ENCODE results near the gene ACACB. TPM values are rescaled to one million over a fixed set of nuclear protein-coding genes. Genes with fewer than 3 reads are reported as not detected.

The ACACB gene
- total RNA-seq, 1 experiment from 2014 or later: 21.7 TPM

DNA sequence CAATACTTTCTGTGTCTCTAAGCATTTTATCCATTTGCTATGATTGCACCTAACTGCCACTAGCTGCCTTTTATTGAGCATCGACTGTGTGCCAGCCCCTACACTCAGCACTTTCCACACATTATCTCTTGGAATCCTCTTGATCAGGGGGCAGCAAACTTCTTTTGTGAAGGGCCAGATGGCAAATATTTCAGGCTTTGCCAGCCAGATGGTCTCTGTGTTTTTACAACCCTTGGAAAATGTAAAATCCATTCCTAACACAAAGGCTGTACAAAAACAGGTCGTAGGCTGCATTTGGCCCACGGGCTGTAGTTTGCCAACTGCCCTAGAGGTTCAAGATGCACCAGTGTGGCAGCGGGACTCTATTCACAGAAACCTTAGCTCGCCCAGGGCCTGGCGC, 173.2 kb downstream of the ACACB start:
- TF ChIP-seq EZH2 (IDR thresholded peaks at IDR 0.05; ENCODE audit: low read length, unreplicated experiment) (no peak), EZH2phosphoT487 (IDR thresholded peaks at IDR 0.05; ENCODE audit: borderline replicate concordance, low read length) (no peak)
- TF ChIP-seq, protein P1, sequence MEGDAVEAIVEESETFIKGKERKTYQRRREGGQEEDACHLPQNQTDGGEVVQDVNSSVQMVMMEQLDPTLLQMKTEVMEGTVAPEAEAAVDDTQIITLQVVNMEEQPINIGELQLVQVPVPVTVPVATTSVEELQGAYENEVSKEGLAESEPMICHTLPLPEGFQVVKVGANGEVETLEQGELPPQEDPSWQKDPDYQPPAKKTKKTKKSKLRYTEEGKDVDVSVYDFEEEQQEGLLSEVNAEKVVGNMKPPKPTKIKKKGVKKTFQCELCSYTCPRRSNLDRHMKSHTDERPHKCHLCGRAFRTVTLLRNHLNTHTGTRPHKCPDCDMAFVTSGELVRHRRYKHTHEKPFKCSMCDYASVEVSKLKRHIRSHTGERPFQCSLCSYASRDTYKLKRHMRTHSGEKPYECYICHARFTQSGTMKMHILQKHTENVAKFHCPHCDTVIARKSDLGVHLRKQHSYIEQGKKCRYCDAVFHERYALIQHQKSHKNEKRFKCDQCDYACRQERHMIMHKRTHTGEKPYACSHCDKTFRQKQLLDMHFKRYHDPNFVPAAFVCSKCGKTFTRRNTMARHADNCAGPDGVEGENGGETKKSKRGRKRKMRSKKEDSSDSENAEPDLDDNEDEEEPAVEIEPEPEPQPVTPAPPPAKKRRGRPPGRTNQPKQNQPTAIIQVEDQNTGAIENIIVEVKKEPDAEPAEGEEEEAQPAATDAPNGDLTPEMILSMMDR (conservative IDR thresholded peaks at IDR 0.05; ENCODE audit: low read depth, low read length): no peak
- no peak overlapping the region for H3K4me3 ChIP-seq (ENCODE audit: low read length)
- ATAC-seq: no peak
- intact Hi-C loops (cut with micrococcal nuclease): no loop called here
- H3K9me3 ChIP-seq (ENCODE audit: low read length): no peaks in the 10 kb centered on the region
- no peaks in the 10 kb centered on the region for H3K9me2 ChIP-seq (replicated peaks; ENCODE audit: low read length)
- no peaks in the 10 kb centered on the region for H3K36me3 ChIP-seq (ENCODE audit: low read depth, low read length)
- H3K4me1 ChIP-seq (ENCODE audit: insufficient read depth, low read length): no peaks in the 10 kb centered on the region
- H3K4me2 ChIP-seq (ENCODE audit: low read length): no peak overlapping the region
- ChIA-PET CTCF (no interaction called here), POLR2A (ENCODE audit: unreplicated experiment) (no interaction called here)
- no peaks in the 10 kb centered on the region for H4K20me1 ChIP-seq (ENCODE audit: low read length)
- H3K27ac ChIP-seq (ENCODE audit: low read length): no peak overlapping the region
- no peak overlapping the region for H2AFZ ChIP-seq (ENCODE audit: low read length)
- no TSS peak for BruUV-seq (replicated peaks)
- no peak for DNase-seq
- H3K9ac ChIP-seq (ENCODE audit: low read length): no peak overlapping the region
- H3F3A ChIP-seq (ENCODE audit: low read length, unreplicated experiment): no peaks in the 10 kb centered on the region
- H3K27me3 ChIP-seq (ENCODE audit: low read length): 0 out of 2 replicates have a peak, but pooled peaks cover 3% of the 10 kb centered on the region
- no peaks in the 10 kb centered on the region for H3K79me2 ChIP-seq (ENCODE audit: low read length)

DNA sequence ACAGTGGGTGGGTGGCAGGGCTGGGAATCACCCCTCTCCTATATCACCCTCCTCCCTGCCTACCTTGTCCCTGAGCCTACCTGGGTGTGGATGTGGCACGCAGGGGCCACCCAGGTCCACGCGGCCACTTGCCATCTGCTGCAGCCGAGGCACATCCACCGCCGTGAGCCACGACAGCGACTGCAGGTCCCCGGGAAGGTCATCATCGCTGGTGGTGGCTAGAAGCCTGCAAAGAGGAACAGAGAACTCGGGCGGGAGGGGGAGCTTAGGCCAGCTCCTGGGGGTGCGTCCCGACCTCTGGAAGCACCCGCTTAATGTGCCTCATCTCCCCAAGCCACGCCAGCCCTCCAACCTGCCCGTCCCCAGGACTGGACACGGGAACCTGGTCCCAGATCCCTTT, 173.7 kb downstream of the ACACB start:
- Histone ChIP-seq H3K27ac (ENCODE audit: low read length) (no peak overlapping the region), H3K4me3 (ENCODE audit: low read length) (no peak overlapping the region), H3K79me2 (ENCODE audit: low read length) (no peaks in the 10 kb centered on the region), H3K9ac (ENCODE audit: low read length) (no peak overlapping the region), H3K9me3 (ENCODE audit: low read length) (no peaks in the 10 kb centered on the region), H3K9me2 (replicated peaks; ENCODE audit: low read length) (no peaks in the 10 kb centered on the region), H3K4me2 (ENCODE audit: low read length) (no peak overlapping the region), H3K4me1 (ENCODE audit: insufficient read depth, low read length) (no peaks in the 10 kb centered on the region), H2AFZ (ENCODE audit: low read length) (no peak overlapping the region), H3K36me3 (ENCODE audit: low read depth, low read length) (no peaks in the 10 kb centered on the region), H4K20me1 (ENCODE audit: low read length) (no peaks in the 10 kb centered on the region), H3F3A (ENCODE audit: low read length, unreplicated experiment) (no peaks in the 10 kb centered on the region), H3K27me3 (ENCODE audit: low read length) (0 out of 2 replicates have a peak, but pooled peaks cover 3% of the 10 kb centered on the region)
- no peak for TF ChIP-seq EZH2phosphoT487 (IDR thresholded peaks at IDR 0.05; ENCODE audit: borderline replicate concordance, low read length)
- no peak for TF ChIP-seq EZH2 (IDR thresholded peaks at IDR 0.05; ENCODE audit: low read length, unreplicated experiment)
- TF ChIP-seq, protein P1 (conservative IDR thresholded peaks at IDR 0.05; ENCODE audit: low read depth, low read length): no peak
- CTCF ChIA-PET: no interaction called here
- POLR2A ChIA-PET (ENCODE audit: unreplicated experiment): no interaction called here
- intact Hi-C loops (cut with micrococcal nuclease): no loop called here
- ATAC-seq (no peak), DNase-seq (no peak)
- no TSS peak for BruUV-seq (replicated peaks)

DNA sequence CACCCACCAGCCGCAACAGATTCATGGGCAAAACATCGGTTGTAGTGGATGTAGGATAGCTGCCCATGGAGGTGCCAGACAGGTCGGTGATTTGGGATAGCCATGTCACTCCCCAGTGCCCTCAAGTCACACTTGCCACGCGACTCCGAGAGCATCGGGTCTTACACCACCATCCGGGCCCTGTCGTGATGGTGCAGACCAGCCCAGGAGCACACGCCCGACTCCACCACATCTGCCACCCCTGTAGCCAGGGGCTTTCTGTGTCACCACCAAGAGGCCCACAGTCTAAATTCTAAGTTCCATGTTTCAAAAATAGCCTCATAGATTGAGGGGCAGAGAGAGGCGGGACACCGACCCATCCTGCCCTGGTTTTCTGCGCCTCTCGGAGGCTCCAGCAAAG, 174.7 kb downstream of the ACACB start:
- no TSS peak for BruUV-seq (replicated peaks)
- DNase-seq (no peak), ATAC-seq (no peak)
- peaks cover 7% of the 10 kb centered on the region; the same call in 1 of the 2 replicates for H3K27me3 ChIP-seq (ENCODE audit: low read length)
- no peak overlapping the region for H2AFZ ChIP-seq (ENCODE audit: low read length)
- H3K9me2 ChIP-seq (replicated peaks; ENCODE audit: low read length): no peaks in the 10 kb centered on the region
- ChIA-PET CTCF (no interaction called here), POLR2A (ENCODE audit: unreplicated experiment) (no interaction called here)
- H3K9ac ChIP-seq (ENCODE audit: low read length): no peak overlapping the region
- H3K9me3 ChIP-seq (ENCODE audit: low read length): no peaks in the 10 kb centered on the region
- no peaks in the 10 kb centered on the region for H3F3A ChIP-seq (ENCODE audit: low read length, unreplicated experiment)
- H4K20me1 ChIP-seq (ENCODE audit: low read length): no peaks in the 10 kb centered on the region
- no peaks in the 10 kb centered on the region for H3K4me1 ChIP-seq (ENCODE audit: insufficient read depth, low read length)
- no peaks in the 10 kb centered on the region for H3K36me3 ChIP-seq (ENCODE audit: low read depth, low read length)
- no peak overlapping the region for H3K4me2 ChIP-seq (ENCODE audit: low read length)
- no peaks in the 10 kb centered on the region for H3K79me2 ChIP-seq (ENCODE audit: low read length)
- no peak overlapping the region for H3K27ac ChIP-seq (ENCODE audit: low read length)
- intact Hi-C loops (cut with micrococcal nuclease): no loop called here
- H3K4me3 ChIP-seq (ENCODE audit: low read length): no peak overlapping the region
- TF ChIP-seq EZH2 (IDR thresholded peaks at IDR 0.05; ENCODE audit: low read length, unreplicated experiment) (no peak), EZH2phosphoT487 (IDR thresholded peaks at IDR 0.05; ENCODE audit: borderline replicate concordance, low read length) (no peak)
- TF ChIP-seq, protein P1 (conservative IDR thresholded peaks at IDR 0.05; ENCODE audit: low read depth, low read length): no peak
